Hepatic stellate cell (primary cell): ENCODE data around the gene GRK6.

Experiments
- DNase-seq: peaks from one replicate; pipeline ENCODE4 v3.0.0; 2011; ENCODE audit warnings: low spot score

Gene GRK6

GRCh38 chr5:177454397-177455035, 28.0 kb downstream of the GRK6 start:
- peak; percentile 99 for DNase-seq

GRCh38 chr5:177455036-177455660, 28.7 kb downstream of the GRK6 start:
- peak; percentile 78 for DNase-seq

- peak; percentile 98 for DNase-seq
Observed at GRCh38 chr5:177455661-177456590, 29.4 kb downstream of the GRK6 start.

GRCh38 chr5:177456591-177456964, 30.1 kb downstream of the GRK6 start:
- no peak for DNase-seq

- DNase-seq, result peak; percentile 99
Observed at GRCh38 chr5:177456976-177457851, 30.7 kb downstream of the GRK6 start.

- no peak for DNase-seq
Observed at GRCh38 chr5:177457852-177458681, 31.6 kb downstream of the GRK6 start.

GRCh38 chr5:177458912-177459350, 32.5 kb downstream of the GRK6 start:
- no peak for DNase-seq

GRCh38 chr5:177459357-177459756, 32.9 kb downstream of the GRK6 start:
- DNase-seq, result no peak

GRCh38 chr5:177459819-177460628, 33.5 kb downstream of the GRK6 start:
- no peak for DNase-seq

- no peak for DNase-seq
Observed at GRCh38 chr5:177462021-177462670, 35.7 kb downstream of the GRK6 start.

- no peak for DNase-seq
Observed at GRCh38 chr5:177465044-177465443, 38.6 kb downstream of the GRK6 start.

GRCh38 chr5:177466861-177467260, 40.4 kb downstream of the GRK6 start:
- no peak for DNase-seq

- no peak for DNase-seq
Observed at GRCh38 chr5:177467436-177467835, 41.0 kb downstream of the GRK6 start.

- no peak for DNase-seq
Observed at GRCh38 chr5:177468329-177468684, 41.8 kb downstream of the GRK6 start.

- DNase-seq, result peak; percentile 56
Observed at GRCh38 chr5:177468685-177469628, 42.5 kb downstream of the GRK6 start.

GRCh38 chr5:177469750-177470525, 43.5 kb downstream of the GRK6 start:
- DNase-seq, result no peak

- DNase-seq, result peak; percentile 68
Observed at GRCh38 chr5:177470759-177471536, 44.5 kb downstream of the GRK6 start.
